Measurements from ENCODE around the gene HSPD1.

HSPD1 gene

GRCh38 chr2:197499594-197500502, at the start of gene HSPD1, which contains the start of gene HSPE1:
HSPD1 (minus strand) TSS chr2:197499840; CDS start chr2:197498848, 992 bp downstream.
HSPE1 (plus strand) TSS chr2:197500379; CDS start chr2:197500437, 58 bp downstream.
- peaks cover 50% of the 10 kb centered on the region for H3K4me1 ChIP-seq (ENCODE audit: insufficient read depth, low read length, poor library complexity, severe bottlenecking)
- peaks cover 94% of the 10 kb centered on the region for H3K79me2 ChIP-seq (ENCODE audit: insufficient read depth, low read length)
- H3K4me3 ChIP-seq (ENCODE audit: low read length, poor library complexity, severe bottlenecking) = peak within 1 kb of the TSS; percentile 91
- H2AFZ ChIP-seq (ENCODE audit: low read length) = peak within 1 kb of the TSS; percentile 63
- no peaks in the 10 kb centered on the region for H3K9me3 ChIP-seq (ENCODE audit: insufficient read depth, low read depth, low read length)
- H4K20me1 ChIP-seq (ENCODE audit: insufficient read depth, low read length, poor library complexity, severe bottlenecking) = peaks cover 74% of the 10 kb centered on the region
- no peak for TF ChIP-seq EZH2phosphoT487 (IDR thresholded peaks at IDR 0.05; ENCODE audit: borderline replicate concordance)
- TF ChIP-seq CTCF (conservative IDR thresholded peaks at IDR 0.05; ENCODE audit: low read length) = no peak
- no peaks in the 10 kb centered on the region for H3K27me3 ChIP-seq (ENCODE audit: insufficient read depth, low read length, poor library complexity, severe bottlenecking)
- no peaks in the 10 kb centered on the region for H3F3A ChIP-seq (ENCODE audit: low read depth)
- peak within 1 kb of the TSS; percentile 89 for H3K9ac ChIP-seq (ENCODE audit: low read depth, low read length, poor library complexity, severe bottlenecking)
- peaks cover 43% of the 10 kb centered on the region for H3K36me3 ChIP-seq (ENCODE audit: insufficient read depth, low read length)
- no peaks in the 10 kb centered on the region for H3K9me2 ChIP-seq (replicated peaks; ENCODE audit: low read depth, low read length)
- H3K4me2 ChIP-seq (ENCODE audit: low read depth, low read length, poor library complexity, severe bottlenecking) = peak within 1 kb of the TSS; percentile 99

GRCh38 chr2:197548582-197548981, 48.9 kb upstream of the HSPD1 start:
- Histone ChIP-seq H3K36me3 (ENCODE audit: insufficient read depth, low read length) (peaks cover 71% of the 10 kb centered on the region; the same call in 1 of the 2 replicates), H3K4me3 (ENCODE audit: low read length, poor library complexity, severe bottlenecking) (no peak overlapping the region), H4K20me1 (ENCODE audit: insufficient read depth, low read length, poor library complexity, severe bottlenecking) (peaks cover 9% of the 10 kb centered on the region), H3F3A (ENCODE audit: low read depth) (no peaks in the 10 kb centered on the region), H3K79me2 (ENCODE audit: insufficient read depth, low read length) (peaks cover 28% of the 10 kb centered on the region), H3K4me1 (ENCODE audit: insufficient read depth, low read length, poor library complexity, severe bottlenecking) (no peaks in the 10 kb centered on the region), H3K27me3 (ENCODE audit: insufficient read depth, low read length, poor library complexity, severe bottlenecking) (no peaks in the 10 kb centered on the region), H3K4me2 (ENCODE audit: low read depth, low read length, poor library complexity, severe bottlenecking) (no peak overlapping the region), H2AFZ (ENCODE audit: low read length) (no peak overlapping the region), H3K9me3 (ENCODE audit: insufficient read depth, low read depth, low read length) (no peaks in the 10 kb centered on the region), H3K9ac (ENCODE audit: low read depth, low read length, poor library complexity, severe bottlenecking) (no peak overlapping the region), H3K9me2 (replicated peaks; ENCODE audit: low read depth, low read length) (no peaks in the 10 kb centered on the region)
- TF ChIP-seq CTCF (conservative IDR thresholded peaks at IDR 0.05; ENCODE audit: low read length) (no peak), EZH2phosphoT487 (IDR thresholded peaks at IDR 0.05; ENCODE audit: borderline replicate concordance) (no peak)

GRCh38 chr2:197547163-197547900, 47.7 kb upstream of the HSPD1 start:
- Histone ChIP-seq H3K9me3 (ENCODE audit: insufficient read depth, low read depth, low read length) (no peaks in the 10 kb centered on the region), H3K79me2 (ENCODE audit: insufficient read depth, low read length) (peaks cover 29% of the 10 kb centered on the region), H2AFZ (ENCODE audit: low read length) (no peak overlapping the region), H4K20me1 (ENCODE audit: insufficient read depth, low read length, poor library complexity, severe bottlenecking) (peaks cover 9% of the 10 kb centered on the region), H3K4me2 (ENCODE audit: low read depth, low read length, poor library complexity, severe bottlenecking) (no peak overlapping the region), H3K4me1 (ENCODE audit: insufficient read depth, low read length, poor library complexity, severe bottlenecking) (no peaks in the 10 kb centered on the region), H3K27me3 (ENCODE audit: insufficient read depth, low read length, poor library complexity, severe bottlenecking) (no peaks in the 10 kb centered on the region), H3F3A (ENCODE audit: low read depth) (no peaks in the 10 kb centered on the region), H3K36me3 (ENCODE audit: insufficient read depth, low read length) (peaks cover 73% of the 10 kb centered on the region), H3K4me3 (ENCODE audit: low read length, poor library complexity, severe bottlenecking) (no peak overlapping the region), H3K9me2 (replicated peaks; ENCODE audit: low read depth, low read length) (no peaks in the 10 kb centered on the region), H3K9ac (ENCODE audit: low read depth, low read length, poor library complexity, severe bottlenecking) (no peak overlapping the region)
- no peak for TF ChIP-seq EZH2phosphoT487 (IDR thresholded peaks at IDR 0.05; ENCODE audit: borderline replicate concordance)
- TF ChIP-seq CTCF (conservative IDR thresholded peaks at IDR 0.05; ENCODE audit: low read length) = no peak

All from Loucy (cell line).